ENCODE results near the gene ZFAND4. TPM values are rescaled to one million over a fixed set of nuclear protein-coding genes. Genes with fewer than 3 reads are reported as not detected.
"Not testable (repeated sequence)": the region's sequence is repeated elsewhere in the genome, so short reads cannot be mapped to it uniquely, and the experiment has no call there.

ZFAND4 gene
- total RNA-seq, 6 experiments from 2014 or later, result 3.9 to 4.8 (median 4.3) TPM

DNA sequence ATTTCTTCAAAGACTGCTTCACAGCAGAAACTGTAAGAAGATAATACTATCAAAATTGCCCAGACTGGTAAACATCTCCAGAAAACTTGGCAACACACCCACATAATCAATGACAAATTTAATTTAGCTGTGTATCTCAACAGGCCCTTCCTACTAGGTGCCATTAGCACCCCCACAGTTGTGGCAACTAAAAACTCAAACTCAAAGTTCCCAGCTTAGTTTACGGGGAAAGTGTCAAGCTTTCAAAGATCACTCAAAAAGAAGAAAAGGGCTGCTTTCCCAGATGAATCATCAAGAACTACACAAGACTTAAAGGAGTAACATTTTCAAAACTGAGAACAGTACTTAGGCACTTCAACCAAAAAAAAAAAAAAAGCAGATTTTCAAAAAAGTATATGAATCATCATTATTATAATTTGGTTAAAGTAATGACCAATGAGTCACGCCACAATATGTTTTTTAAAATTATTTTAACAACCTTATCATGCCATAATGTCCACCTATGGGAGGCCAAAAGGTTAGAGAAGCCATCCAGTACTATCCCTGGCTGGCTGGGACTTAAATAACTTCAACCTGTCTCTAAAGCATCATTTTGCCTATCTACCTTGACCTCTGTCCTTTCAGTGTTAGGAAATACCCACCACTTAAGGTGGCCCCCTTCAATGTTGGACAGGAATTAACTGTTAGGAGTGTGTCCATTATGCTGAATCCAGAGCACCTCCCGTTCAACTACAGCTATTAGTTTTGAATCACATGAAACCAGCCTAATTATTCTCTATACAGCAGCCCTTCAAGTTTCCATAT lies 90.8 kb downstream of the ZFAND4 start:
- H3K27me3 Mint-ChIP-seq (ENCODE audit: insufficient read depth), result no peaks in the 10 kb centered on the region
- no peaks in the 10 kb centered on the region; the same call in 1 of the 2 replicates for H3K9me3 Mint-ChIP-seq
- DNase-seq, result no peak
- TF ChIP-seq, protein P1, sequence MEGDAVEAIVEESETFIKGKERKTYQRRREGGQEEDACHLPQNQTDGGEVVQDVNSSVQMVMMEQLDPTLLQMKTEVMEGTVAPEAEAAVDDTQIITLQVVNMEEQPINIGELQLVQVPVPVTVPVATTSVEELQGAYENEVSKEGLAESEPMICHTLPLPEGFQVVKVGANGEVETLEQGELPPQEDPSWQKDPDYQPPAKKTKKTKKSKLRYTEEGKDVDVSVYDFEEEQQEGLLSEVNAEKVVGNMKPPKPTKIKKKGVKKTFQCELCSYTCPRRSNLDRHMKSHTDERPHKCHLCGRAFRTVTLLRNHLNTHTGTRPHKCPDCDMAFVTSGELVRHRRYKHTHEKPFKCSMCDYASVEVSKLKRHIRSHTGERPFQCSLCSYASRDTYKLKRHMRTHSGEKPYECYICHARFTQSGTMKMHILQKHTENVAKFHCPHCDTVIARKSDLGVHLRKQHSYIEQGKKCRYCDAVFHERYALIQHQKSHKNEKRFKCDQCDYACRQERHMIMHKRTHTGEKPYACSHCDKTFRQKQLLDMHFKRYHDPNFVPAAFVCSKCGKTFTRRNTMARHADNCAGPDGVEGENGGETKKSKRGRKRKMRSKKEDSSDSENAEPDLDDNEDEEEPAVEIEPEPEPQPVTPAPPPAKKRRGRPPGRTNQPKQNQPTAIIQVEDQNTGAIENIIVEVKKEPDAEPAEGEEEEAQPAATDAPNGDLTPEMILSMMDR (IDR thresholded peaks at IDR 0.05), result no peak
- peaks cover 18% of the 10 kb centered on the region for H3K4me1 Mint-ChIP-seq (ENCODE audit: low read depth)
- no peak overlapping the region for H3K4me3 Mint-ChIP-seq
- H3K27ac Mint-ChIP-seq, result no peak overlapping the region
- no peaks in the 10 kb centered on the region for H3K36me3 Mint-ChIP-seq (ENCODE audit: low read depth)

DNA sequence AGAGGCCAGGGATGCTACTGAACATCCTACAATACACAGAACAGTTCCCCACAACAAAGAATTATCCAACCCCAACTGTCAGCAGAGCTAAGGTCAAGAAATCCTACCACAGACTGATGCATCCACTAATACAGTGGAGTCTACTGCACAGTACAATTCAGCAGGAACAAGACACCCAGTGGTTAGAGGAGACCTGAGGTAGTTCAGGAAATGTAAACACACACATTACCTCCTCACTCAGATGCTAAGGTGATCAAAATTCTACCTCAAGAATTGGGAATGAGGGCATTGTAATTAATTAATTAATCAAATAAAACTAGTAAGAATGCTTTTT lies 91.4 kb downstream of the ZFAND4 start:
- H3K4me3 Mint-ChIP-seq, result no peak overlapping the region
- H3K27me3 Mint-ChIP-seq (ENCODE audit: insufficient read depth), result no peaks in the 10 kb centered on the region
- peaks cover 18% of the 10 kb centered on the region for H3K4me1 Mint-ChIP-seq (ENCODE audit: low read depth)
- H3K36me3 Mint-ChIP-seq (ENCODE audit: low read depth), result no peaks in the 10 kb centered on the region
- DNase-seq, result no peak
- H3K9me3 Mint-ChIP-seq, result no peaks in the 10 kb centered on the region
- no peak overlapping the region for H3K27ac Mint-ChIP-seq
- TF ChIP-seq, protein P1 (IDR thresholded peaks at IDR 0.05), result no peak

DNA sequence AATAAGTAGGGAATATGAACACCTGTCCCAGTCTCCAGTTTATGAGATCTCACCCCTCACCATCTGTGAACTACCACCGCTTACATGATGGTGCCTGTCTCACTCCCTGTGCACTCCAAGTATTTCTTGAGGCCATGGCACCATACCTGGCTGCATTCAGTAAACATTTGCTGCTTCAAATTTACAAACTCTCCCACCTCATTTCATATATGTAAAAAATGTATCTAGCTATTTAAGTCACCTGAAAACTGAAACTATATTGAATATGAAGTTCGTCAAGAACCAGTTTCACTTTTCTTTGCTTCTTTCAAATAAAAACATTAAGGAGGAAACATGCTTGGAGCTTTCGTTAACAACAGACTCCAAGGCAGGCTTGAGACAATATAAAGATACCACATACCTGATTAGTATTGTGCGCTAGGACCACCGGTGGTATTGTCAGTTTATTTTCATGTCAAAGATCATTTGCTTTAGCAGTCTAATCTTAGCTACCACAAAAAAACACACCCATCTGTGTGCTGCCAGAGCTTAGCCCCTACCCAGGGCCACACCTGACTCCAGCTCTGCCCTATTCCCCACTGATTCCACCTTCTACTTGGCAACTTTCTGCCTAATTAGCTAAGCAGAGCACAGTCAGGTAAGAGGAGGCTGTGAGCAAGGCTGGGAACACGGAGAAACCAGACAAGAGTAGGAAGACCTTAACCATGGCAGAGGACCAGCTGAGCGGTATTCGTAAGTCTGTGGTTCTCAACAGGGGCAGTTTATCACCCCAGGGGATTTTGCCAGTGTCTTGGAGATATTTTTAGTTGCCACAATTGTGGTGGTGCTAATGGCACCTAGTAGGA lies 92.0 kb downstream of the ZFAND4 start:
- H3K36me3 Mint-ChIP-seq (ENCODE audit: low read depth), result no peaks in the 10 kb centered on the region
- no peaks in the 10 kb centered on the region for H3K27me3 Mint-ChIP-seq (ENCODE audit: insufficient read depth)
- no peak for DNase-seq
- H3K4me3 Mint-ChIP-seq, result peak overlapping the region; percentile 31
- TF ChIP-seq, protein P1 (IDR thresholded peaks at IDR 0.05), result no peak
- peaks cover 18% of the 10 kb centered on the region for H3K4me1 Mint-ChIP-seq (ENCODE audit: low read depth)
- H3K27ac Mint-ChIP-seq, result no peak overlapping the region
- H3K9me3 Mint-ChIP-seq, result no peaks in the 10 kb centered on the region

DNA sequence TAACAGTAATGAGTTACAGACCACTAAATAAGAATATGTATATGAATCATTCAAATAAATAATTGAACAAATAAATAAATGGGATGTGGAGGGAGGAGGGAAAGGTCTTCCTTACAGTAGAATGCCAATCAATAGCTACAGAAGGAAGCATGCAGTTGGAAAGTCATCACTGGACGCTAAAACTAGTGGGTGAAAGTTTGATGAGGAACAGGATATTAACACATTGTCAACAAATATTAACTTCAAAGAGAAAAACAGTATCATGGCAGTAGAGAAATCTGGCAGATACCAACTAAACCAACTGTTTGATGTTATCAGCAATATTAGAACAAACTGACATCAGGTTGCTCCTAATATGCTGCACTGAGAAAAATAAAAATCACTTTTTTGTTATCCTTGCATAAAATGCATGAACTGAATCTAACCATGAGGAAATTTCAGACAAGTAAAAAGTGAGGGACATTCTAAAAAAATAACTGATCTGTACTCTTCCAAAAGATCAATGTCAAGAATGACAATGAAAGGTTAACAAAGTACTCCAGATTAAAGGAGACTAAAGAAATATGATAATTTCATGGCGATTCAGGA lies 94.1 kb downstream of the ZFAND4 start:
- no peaks in the 10 kb centered on the region for H3K36me3 Mint-ChIP-seq (ENCODE audit: low read depth)
- H3K4me1 Mint-ChIP-seq (ENCODE audit: low read depth), result peaks cover 18% of the 10 kb centered on the region
- no peaks in the 10 kb centered on the region for H3K27me3 Mint-ChIP-seq (ENCODE audit: insufficient read depth)
- H3K9me3 Mint-ChIP-seq, result no peaks in the 10 kb centered on the region
- no peak overlapping the region for H3K27ac Mint-ChIP-seq
- H3K4me3 Mint-ChIP-seq, result no peak overlapping the region
- no peak for DNase-seq
- TF ChIP-seq, protein P1 (IDR thresholded peaks at IDR 0.05), result no peak

DNA sequence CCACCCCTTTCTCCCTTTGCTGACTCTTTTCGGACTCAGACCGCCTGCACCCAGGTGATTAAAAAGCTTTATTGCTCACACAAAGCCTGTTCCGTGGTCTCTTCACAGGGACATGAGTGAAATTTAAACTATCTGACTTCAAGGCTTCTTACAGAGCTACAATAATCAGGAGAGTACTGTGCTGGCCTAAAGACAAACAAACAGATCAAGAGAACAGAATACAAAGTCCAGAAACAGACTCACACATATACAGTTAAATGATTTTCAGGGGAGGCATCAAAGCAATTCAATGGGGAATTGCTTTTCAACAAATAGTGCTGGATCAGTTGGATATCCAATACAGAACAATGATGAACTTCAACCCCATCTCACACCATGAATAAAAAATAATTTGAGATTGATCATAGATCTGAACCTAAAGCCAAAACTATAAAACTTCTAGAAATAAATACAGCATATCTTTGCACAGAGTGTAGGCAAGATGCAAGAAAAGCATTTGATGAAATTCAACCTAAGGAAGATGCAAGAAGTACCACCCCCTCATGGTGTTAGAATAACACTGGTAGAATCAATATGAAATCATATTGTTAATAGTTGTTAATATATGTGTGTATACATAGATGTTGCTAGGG lies 96.5 kb downstream of the ZFAND4 start:
- TF ChIP-seq, protein P1 (IDR thresholded peaks at IDR 0.05), result no peak
- Mint-ChIP-seq H3K27ac (no peak overlapping the region), H3K9me3 (no peaks in the 10 kb centered on the region), H3K27me3 (ENCODE audit: insufficient read depth) (no peaks in the 10 kb centered on the region), H3K36me3 (ENCODE audit: low read depth) (no peaks in the 10 kb centered on the region), H3K4me1 (ENCODE audit: low read depth) (peaks cover 11% of the 10 kb centered on the region), H3K4me3 (no peak overlapping the region)
- no peak for DNase-seq

DNA sequence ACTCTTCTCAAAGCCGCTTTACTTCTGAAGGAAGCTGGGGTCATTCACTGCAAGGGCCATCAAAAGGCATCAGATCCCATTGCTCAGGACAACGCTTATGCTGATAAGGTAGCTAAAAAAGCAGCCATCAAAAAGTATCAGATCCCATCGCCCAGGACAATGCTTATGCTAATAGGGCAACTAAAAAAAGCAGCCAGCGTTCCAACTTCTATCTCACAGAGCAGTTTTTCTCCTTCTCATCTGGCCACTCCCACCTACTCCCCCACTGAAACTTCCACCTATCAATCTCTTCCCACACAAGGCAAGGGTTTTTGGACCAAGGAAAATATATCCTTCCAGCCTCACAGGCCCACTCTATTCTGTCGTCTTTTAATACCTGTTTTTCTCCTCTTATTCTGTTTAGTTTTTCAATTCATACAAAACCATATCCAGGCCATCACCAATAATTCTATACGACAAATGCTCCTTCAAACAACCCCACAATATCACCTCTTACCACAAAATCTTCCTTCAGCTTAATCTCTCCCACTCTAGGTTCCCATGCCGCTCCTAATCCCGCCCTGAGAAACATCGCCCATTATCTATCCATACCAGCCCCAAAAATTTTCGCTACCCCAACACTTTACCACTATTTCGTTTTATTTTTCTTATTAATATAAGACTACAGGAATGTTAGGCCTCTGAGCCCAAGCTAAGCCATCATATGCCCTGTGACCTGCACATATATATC lies 97.4 kb downstream of the ZFAND4 start:
- H3K4me1 Mint-ChIP-seq (ENCODE audit: low read depth); H3K27me3 Mint-ChIP-seq (ENCODE audit: insufficient read depth); H3K4me3 Mint-ChIP-seq; H3K27ac Mint-ChIP-seq; H3K9me3 Mint-ChIP-seq; H3K36me3 Mint-ChIP-seq (ENCODE audit: low read depth); DNase-seq: not testable (repeated sequence)

Data from HFFc6 (cell line).